Activated CD4-positive, alpha-beta T cell treated with anti-CD3 and anti-CD28 coated beads, Interleukin-2, amount 10 ng/mL, durations not matched to agents 7 days and 5 days (primary cell): Measurements from ENCODE around the gene SMARCA4. TPM values are rescaled to one million over a fixed set of nuclear protein-coding genes. Genes with fewer than 3 reads are reported as not detected.

Experiments used
- CTCF ChIA-PET: fragments of 350-600 bp; sonication (Branson Sonifier 250); formaldehyde crosslinking; loops from one replicate; lab custom pipeline; 2021; ENCODE audit warnings: antibody characterized with exemption; lab: Charles Lee
- POLR2A ChIA-PET: fragments of 350-600 bp; sonication (Branson Sonifier 250); formaldehyde crosslinking; loops from one replicate; lab custom pipeline; 2021; ENCODE audit warnings: antibody characterized with exemption; lab: Charles Lee
- DNase-seq: peaks from one replicate; pipeline ENCODE4 v3.0.0-alpha.2; 2020
- H3K27ac Mint-ChIP-seq: one replicate; pipeline ENCODE4 v1.8.0; 2021; ENCODE audit warnings: mild to moderate bottlenecking, moderate library complexity, mixed read lengths
- H3K27me3 Mint-ChIP-seq: one replicate; pipeline ENCODE4 v1.8.0; 2021; ENCODE audit warnings: mixed read lengths
- H3K36me3 Mint-ChIP-seq: one replicate; pipeline ENCODE4 v1.8.0; 2021; ENCODE audit warnings: low read depth, mixed read lengths
- H3K4me1 Mint-ChIP-seq: one replicate; pipeline ENCODE4 v1.8.0; 2021; ENCODE audit warnings: mixed read lengths
- H3K4me3 Mint-ChIP-seq: one replicate; pipeline ENCODE4 v1.8.0; 2021; ENCODE audit warnings: mild to moderate bottlenecking, moderate library complexity, mixed read lengths
- H3K9me3 Mint-ChIP-seq: one replicate; pipeline ENCODE4 v1.8.0; 2021; ENCODE audit warnings: mixed read lengths
- total RNA-seq, 2 experiments: library from RNA; stranded (reverse); gene quantifications; one replicate each; pipeline ENCODE4 v1.2.3, GENCODE V29; 2021

Gene SMARCA4
- total RNA-seq, 2 experiments from 2014 or later: 111 to 115 TPM

DNA sequence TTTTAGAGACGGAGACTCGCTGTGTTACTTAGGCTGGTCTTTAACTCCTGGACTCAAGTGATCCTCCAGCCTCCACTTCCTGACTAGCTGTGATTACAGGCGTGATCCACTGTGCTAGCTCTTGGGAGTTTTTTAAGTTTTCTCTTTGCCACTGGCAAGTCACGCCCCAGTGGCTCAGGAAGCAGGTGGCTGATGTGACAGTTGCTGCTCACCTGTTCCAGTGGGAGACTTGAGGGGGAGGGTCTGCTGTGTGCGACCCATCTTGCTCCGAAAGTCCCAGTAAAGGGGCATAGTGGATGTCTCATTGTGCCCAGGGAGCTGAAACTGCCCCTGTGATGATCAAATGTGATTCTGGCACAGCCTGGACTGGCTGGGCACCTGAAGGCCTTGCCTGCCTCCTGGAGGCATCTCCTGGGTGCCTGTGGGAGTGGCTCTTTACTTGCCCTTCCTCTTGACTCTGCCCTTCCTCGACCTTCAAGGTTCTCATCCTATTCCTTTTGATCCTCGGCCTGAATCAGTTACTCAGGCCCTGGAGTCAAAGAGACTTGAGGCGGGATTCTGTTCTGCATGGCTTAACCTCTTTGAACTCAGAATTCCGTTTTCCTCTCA is 7.8 kb downstream of the SMARCA4 start:
- Mint-ChIP-seq H3K4me3 (no peak overlapping the region), H3K27ac (no peak overlapping the region), H3K36me3 (peaks cover 6% of the 10 kb centered on the region), H3K27me3 (no peaks in the 10 kb centered on the region), H3K9me3 (no peaks in the 10 kb centered on the region), H3K4me1 (peaks cover 40% of the 10 kb centered on the region)
- ChIA-PET CTCF (interaction anchor here (0.6 to 0.7 kb wide), 2 partner anchors 237 to 1821 kb away, joined by 3 read pairs; no protein-coding TSS in a partner anchor), POLR2A (no interaction called here)
- no peak for DNase-seq

DNA sequence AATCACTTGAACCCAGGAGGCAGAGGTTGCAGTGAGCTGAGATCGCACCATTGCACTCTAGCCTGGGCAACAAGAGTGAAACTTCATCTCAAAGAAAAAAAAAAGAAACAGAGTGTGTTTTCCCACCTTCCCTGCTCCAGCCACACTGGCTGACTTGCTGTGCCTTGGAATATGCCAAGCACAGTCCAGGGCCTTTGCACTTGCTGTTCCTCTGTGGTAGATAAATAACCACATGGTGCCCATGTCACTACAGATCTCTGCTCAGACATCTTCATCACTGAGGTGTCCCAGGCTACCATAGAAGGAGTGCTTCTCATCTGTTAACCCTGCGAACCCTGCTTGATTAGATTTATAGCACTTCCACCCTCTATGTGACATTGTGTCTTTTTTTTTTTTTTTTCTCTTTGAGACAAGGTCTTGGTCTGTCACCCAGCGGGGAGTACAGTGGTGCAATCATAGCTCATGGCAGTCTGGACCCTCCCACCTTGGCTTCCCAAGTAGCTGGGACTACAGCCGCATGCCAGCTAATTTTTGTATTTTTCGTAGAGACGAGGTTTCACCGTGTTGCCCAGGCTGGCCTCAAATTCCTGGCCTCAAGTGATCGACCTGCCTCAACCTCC is 10.4 kb downstream of the SMARCA4 start:
- no peak for DNase-seq
- H3K27me3 Mint-ChIP-seq: no peaks in the 10 kb centered on the region
- H3K27ac Mint-ChIP-seq: no peak overlapping the region
- peaks cover 2% of the 10 kb centered on the region for H3K36me3 Mint-ChIP-seq
- H3K4me1 Mint-ChIP-seq: peaks cover 34% of the 10 kb centered on the region
- ChIA-PET POLR2A (no interaction called here), CTCF (no interaction called here)
- H3K4me3 Mint-ChIP-seq: no peak overlapping the region
- H3K9me3 Mint-ChIP-seq: no peaks in the 10 kb centered on the region

DNA sequence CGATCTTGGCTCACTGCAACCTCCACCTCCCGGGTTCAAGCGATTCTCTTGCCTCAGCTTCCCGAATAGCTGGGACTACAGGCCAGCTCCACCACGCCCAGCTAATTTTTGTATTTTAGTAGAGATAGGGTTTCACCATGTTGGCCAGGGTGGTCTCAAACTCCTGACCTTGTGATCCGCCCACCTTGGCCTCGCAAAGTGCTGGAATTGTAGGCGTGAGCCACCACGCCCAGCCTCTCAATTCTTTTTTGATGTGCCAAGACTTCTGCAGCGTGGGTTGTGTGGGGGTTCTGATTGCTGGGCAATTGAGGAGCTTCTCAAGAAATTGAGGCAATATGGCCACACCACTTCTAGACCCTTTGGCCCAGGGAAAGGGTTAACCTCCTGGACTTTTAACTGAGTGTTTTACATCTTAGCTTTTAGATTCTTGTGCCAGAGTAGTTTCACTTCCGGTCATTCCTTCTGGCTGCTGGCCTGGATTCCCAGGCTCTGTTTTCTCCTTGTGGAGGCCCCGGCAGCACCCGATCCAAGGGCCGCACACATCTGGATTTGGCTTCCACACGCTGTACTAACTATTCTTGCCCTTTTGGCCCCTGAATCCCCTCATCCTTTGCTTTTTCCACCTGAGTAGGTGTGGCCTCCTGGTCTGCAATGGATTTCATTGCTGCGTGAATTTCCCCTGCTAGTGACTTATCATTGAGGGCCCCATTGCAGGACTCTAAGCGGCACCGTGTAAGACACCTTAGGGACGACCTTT is 14.7 kb downstream of the SMARCA4 start:
- DNase-seq: no peak
- Mint-ChIP-seq H3K27me3 (no peaks in the 10 kb centered on the region), H3K9me3 (no peaks in the 10 kb centered on the region), H3K27ac (no peak overlapping the region), H3K4me1 (peaks cover 34% of the 10 kb centered on the region), H3K36me3 (peaks cover 3% of the 10 kb centered on the region), H3K4me3 (no peak overlapping the region)
- POLR2A ChIA-PET: no interaction called here
- CTCF ChIA-PET: interaction anchor here (1.0 kb wide), 1 partner anchor 100 kb away, joined by 3 read pairs; no protein-coding TSS in a partner anchor

DNA sequence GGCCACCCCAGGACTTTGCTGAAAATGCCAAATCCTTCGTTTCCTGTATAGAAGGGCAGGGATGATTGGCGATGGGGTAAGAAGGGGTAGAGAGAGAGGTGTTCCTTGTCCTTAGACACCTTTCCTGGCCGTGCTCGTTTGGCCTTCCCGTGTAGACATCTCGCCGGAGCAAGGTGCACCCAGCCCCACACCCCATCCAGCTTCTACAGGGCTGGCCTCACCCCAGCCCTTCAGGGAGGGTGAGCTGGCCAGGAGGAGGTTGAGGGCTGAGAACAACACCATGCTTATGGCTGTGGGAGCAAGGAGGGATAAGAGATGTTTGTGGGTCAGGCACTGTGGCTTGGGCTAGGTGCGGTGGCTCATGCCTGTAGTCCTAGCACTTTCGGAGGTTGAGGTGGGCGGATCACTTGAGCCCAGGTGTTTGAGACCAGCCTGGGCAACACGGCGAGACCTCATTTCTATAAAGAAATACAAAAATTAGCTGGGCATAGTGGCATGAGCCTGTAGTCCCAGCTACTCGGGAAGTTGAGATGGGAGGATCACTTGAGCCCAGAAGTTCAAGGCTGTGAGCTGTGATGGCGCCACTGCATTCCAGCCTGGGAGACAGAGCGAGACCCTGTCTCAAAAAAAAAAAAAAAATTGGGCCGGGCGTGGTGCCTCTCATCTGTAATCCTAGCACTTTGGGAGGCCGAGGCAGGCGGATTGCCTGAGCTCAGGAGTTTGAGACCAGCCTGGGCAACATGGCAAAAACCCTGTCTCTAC is 15.5 kb downstream of the SMARCA4 start:
- DNase-seq: no peak
- Mint-ChIP-seq H3K27ac (peak overlapping the region; percentile 62), H3K4me3 (no peak overlapping the region), H3K4me1 (peaks cover 34% of the 10 kb centered on the region), H3K36me3 (peaks cover 3% of the 10 kb centered on the region), H3K27me3 (no peaks in the 10 kb centered on the region), H3K9me3 (no peaks in the 10 kb centered on the region)
- CTCF ChIA-PET: interaction anchor here (0.6 to 1.0 kb wide), 3 partner anchors 99 to 325 kb away, joined by 3 to 4 read pairs (median 3); no protein-coding TSS in a partner anchor
- POLR2A ChIA-PET: no interaction called here

DNA sequence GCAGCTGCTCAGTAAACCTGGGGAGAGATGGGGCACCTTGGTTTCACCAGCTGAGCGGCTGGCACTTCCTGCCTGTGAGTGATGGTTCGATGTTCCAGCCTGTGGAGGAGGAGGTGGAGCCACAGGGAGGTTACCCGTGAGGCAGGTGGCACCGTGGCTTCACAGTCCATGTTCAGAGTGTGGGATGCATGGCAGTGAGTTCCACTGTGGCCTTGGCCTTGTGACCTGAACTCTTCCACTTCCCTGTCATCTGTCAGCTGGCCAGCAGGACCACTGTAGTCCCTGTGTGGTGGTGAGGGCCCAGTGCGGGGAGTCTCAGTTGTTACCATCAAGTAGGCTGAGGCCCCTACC is 16.9 kb downstream of the SMARCA4 start:
- peaks cover 3% of the 10 kb centered on the region for H3K36me3 Mint-ChIP-seq
- no peak overlapping the region for H3K27ac Mint-ChIP-seq
- no peak overlapping the region for H3K4me3 Mint-ChIP-seq
- H3K4me1 Mint-ChIP-seq: peaks cover 34% of the 10 kb centered on the region
- H3K9me3 Mint-ChIP-seq: no peaks in the 10 kb centered on the region
- no peaks in the 10 kb centered on the region for H3K27me3 Mint-ChIP-seq
- ChIA-PET CTCF (no interaction called here), POLR2A (no interaction called here)
- DNase-seq: no peak

DNA sequence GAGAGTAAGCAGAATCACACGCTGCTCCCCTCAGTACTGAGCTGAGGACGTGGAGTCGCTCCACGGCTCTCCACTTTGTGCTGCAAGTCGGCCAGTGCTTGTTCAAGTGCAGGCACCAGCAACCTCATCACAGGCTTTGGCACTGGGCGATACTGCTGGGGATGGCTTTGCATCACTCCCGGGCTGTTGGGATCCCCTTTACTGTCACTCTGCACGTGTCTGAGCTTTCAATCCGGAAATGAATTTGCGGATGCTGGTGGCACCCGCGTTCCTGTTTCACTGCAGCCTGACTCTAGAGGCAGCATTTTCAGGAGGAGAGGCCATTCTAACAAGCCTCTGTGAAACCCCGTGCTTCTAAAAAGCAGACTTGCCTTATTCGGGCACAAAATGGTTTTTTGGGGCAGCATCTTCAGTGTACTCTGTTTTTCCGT is 19.1 kb downstream of the SMARCA4 start:
- Mint-ChIP-seq H3K9me3 (no peaks in the 10 kb centered on the region), H3K4me3 (peak overlapping the region; percentile 13), H3K27me3 (no peaks in the 10 kb centered on the region), H3K4me1 (peaks cover 23% of the 10 kb centered on the region), H3K27ac (peak overlapping the region; percentile 61), H3K36me3 (peaks cover 5% of the 10 kb centered on the region)
- peak; percentile 43 for DNase-seq
- ChIA-PET CTCF (interaction anchor here (1.2 to 2.3 kb wide), 4 partner anchors 11 to 109 kb away, joined by 3 to 7 read pairs (median 4); partner anchors contain the start of gene LDLR), POLR2A (no interaction called here)

DNA sequence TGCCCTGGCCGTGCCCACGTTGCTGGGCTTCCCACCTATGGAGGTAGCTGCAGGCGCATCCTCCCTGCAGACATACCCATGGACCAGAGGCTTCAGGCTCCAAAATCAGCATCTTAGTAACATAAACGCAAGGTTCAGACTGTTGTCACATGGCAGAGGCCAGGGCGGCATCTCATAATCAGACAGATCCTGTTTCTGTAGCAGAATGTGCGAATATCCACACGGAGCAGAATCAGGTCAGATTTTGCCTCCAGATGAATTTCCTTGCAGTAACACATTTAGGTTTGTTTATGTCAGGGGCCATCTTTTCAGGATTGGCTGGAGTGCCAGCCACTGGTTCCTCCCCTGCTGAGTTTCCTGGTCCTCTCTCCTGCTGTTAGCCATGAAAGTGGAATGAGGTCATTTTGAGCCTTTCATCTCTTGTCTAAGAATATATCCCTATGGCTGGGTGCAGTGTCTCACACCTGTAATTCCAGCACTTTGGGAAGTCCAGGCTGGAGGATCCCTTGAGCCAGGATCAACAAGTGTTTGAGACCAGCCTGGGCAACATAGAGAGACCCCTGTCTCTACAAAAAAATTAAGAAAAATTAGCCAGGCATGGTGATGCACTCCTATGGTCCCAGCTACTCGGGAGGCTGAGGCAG is 20.5 kb downstream of the SMARCA4 start:
- H3K36me3 Mint-ChIP-seq: peaks cover 9% of the 10 kb centered on the region
- no peak for DNase-seq
- no peak overlapping the region for H3K27ac Mint-ChIP-seq
- no peaks in the 10 kb centered on the region for H3K9me3 Mint-ChIP-seq
- CTCF ChIA-PET: interaction anchor here (2.3 kb wide), 1 partner anchor 40 kb away, joined by 7 read pairs; no protein-coding TSS in a partner anchor
- H3K27me3 Mint-ChIP-seq: no peaks in the 10 kb centered on the region
- H3K4me3 Mint-ChIP-seq: no peak overlapping the region
- peaks cover 16% of the 10 kb centered on the region for H3K4me1 Mint-ChIP-seq
- POLR2A ChIA-PET: no interaction called here

DNA sequence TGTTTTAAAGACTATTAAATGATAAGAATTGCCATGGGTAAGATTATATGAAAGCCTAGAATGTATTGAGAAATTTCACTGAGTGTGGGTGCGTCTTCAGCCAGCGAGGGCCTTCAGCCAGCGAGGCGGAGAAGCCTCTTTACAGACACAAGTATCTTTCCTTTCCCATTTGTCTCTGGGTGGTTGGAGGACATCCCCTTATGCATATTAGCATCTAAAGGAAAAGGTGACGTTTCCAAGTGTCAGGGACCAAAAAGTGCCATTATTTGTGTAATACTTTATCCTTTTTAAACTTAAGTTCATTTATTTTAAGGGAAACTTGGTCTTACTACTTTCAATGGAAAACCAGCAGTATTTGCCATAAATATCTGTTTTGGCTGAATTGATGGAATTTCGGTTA is 22.2 kb downstream of the SMARCA4 start:
- Mint-ChIP-seq H3K4me3 (no peak overlapping the region), H3K36me3 (peaks cover 14% of the 10 kb centered on the region), H3K27me3 (no peaks in the 10 kb centered on the region), H3K27ac (no peak overlapping the region), H3K4me1 (peaks cover 8% of the 10 kb centered on the region), H3K9me3 (no peaks in the 10 kb centered on the region)
- DNase-seq: no peak
- CTCF ChIA-PET: no interaction called here
- POLR2A ChIA-PET: no interaction called here

DNA sequence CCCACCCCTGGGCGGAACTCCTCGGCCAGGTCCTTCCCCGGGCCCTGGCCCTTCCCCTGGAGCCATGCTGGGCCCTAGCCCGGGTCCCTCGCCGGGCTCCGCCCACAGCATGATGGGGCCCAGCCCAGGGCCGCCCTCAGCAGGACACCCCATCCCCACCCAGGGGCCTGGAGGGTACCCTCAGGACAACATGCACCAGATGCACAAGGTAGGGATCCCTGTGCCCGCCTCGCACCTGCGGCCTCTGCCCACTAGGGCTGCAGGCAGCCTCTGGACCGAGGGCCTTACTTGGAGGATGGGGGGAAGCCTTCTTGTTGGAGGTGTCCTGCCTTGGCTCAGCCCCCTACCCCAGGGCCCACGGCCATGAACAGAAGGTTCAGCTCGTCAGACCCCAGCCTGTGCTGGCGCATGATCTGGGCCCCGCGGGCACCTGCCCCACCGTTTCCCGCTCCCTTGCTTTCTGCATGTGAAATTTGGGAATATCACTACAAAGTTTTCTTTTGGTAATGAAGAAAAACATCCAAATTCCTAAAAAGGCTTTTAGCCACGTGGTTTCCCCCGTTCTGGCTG is 23.4 kb downstream of the SMARCA4 start:
- no peak for DNase-seq
- no peak overlapping the region for H3K27ac Mint-ChIP-seq
- CTCF ChIA-PET: no interaction called here

DNA sequence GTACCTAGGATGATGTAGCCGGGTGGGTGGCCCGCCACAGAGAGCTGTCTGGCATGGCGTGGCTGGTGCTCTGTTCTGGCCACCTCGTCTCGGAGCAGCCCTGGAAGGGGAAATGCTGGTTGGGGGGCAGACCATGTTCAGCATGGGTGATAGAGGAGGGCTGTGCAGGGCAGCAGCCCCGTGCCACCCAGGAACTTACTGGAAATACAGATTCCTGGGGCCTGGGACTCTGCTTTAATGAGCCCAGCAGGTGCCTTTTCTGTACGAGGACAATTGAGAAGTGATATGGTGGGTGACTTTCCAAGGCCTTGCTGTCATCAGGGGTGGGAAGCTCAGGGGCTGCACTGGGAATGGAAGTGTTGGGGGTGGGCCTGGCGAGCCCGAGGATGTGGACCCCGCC is 24.7 kb downstream of the SMARCA4 start:
- peaks cover 16% of the 10 kb centered on the region for H3K36me3 Mint-ChIP-seq
- H3K9me3 Mint-ChIP-seq: no peaks in the 10 kb centered on the region
- no peak overlapping the region for H3K4me3 Mint-ChIP-seq
- H3K27ac Mint-ChIP-seq: peak overlapping the region; percentile 50
- no peaks in the 10 kb centered on the region for H3K27me3 Mint-ChIP-seq
- no peak for DNase-seq
- no peaks in the 10 kb centered on the region for H3K4me1 Mint-ChIP-seq
- CTCF ChIA-PET: interaction anchor here (0.5 kb wide), 1 partner anchor 49 kb away, joined by 4 read pairs; no protein-coding TSS in a partner anchor
- POLR2A ChIA-PET: no interaction called here

More for the DNA sequence above, 23.4 kb downstream of the SMARCA4 start:
- POLR2A ChIA-PET: no interaction called here
- H3K4me3 Mint-ChIP-seq: no peak overlapping the region
- H3K36me3 Mint-ChIP-seq: peaks cover 17% of the 10 kb centered on the region
- peaks cover 7% of the 10 kb centered on the region for H3K4me1 Mint-ChIP-seq
- no peaks in the 10 kb centered on the region for H3K27me3 Mint-ChIP-seq
- H3K9me3 Mint-ChIP-seq: no peaks in the 10 kb centered on the region

DNA sequence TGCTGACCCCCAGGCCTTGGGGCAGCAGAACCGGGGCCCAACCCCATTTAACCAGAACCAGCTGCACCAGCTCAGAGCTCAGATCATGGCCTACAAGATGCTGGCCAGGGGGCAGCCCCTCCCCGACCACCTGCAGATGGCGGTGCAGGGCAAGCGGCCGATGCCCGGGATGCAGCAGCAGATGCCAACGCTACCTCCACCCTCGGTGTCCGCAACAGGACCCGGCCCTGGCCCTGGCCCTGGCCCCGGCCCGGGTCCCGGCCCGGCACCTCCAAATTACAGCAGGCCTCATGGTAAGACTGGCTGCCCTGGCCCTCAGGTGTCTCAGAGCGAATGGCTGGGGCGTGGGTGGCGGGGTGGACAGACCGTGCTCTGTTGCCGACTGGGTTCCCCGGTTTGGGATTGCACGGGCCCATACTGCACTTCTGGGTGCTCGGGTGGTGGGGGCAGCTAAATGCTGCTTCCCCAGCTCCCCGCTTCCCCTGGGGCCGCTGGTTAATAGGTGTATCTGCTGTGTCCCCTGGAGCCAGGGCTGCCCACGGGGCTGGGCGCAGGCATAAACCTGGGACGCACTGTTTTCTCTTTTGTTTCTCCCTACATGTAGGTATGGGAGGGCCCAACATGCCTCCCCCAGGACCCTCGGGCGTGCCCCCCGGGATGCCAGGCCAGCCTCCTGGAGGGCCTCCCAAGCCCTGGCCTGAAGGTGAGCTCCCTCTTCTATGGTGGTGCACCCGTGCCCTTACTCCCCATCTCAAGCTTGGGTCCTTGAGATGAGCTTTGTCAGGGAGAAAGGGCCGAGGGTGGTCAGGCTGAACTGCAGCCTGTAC is 25.7 kb downstream of the SMARCA4 start:
- Mint-ChIP-seq H3K4me3 (no peak overlapping the region), H3K9me3 (no peaks in the 10 kb centered on the region), H3K27ac (no peak overlapping the region), H3K27me3 (no peaks in the 10 kb centered on the region), H3K36me3 (peaks cover 18% of the 10 kb centered on the region), H3K4me1 (no peaks in the 10 kb centered on the region)
- ChIA-PET POLR2A (no interaction called here), CTCF (interaction anchor here (0.5 kb wide), 1 partner anchor 50 kb away, joined by 4 read pairs; no protein-coding TSS in a partner anchor)
- no peak for DNase-seq
